Natural killer cell (primary cell): ENCODE measurements around the gene IST1. TPM values are rescaled to one million over a fixed set of nuclear protein-coding genes. Genes with fewer than 3 reads are reported as not detected.
A peak's percentile ranks its signal among the peaks of the same experiment; 100 is the strongest.

Experiments used
- ATAC-seq, 3 donors: fragments of 150-1000 bp in 2 of 3; fragments of 200-7000 bp in 1 of 3; cut with Tn5 transposase; 1 replicate in 1 of 3; 2 replicates in 2 of 3; pipeline ENCODE4 v1.10.0; 2021; ENCODE audit warnings: mild to moderate bottlenecking in 2 of 3, moderate library complexity in 2 of 3
- DNase-seq, 2 donors: peaks; one replicate each; pipeline versions ENCODE4 v3.0.0 to v3.0.0-alpha.2; 2013 to 2021; ENCODE audit warnings: mixed read lengths in 1 of 2
- H3K27ac ChIP-seq: one replicate; pipeline ENCODE4 v1.5.1; 2013; ENCODE audit warnings: mild to moderate bottlenecking, low read length
- H3K27me3 ChIP-seq: one replicate; pipeline ENCODE4 v1.6.1; 2013; ENCODE audit warnings: low read length; ENCODE audit not compliant: control insufficient read depth, insufficient read depth
- H3K36me3 ChIP-seq: one replicate; pipeline ENCODE4 v1.6.1; 2013; ENCODE audit warnings: low read length; ENCODE audit not compliant: control insufficient read depth, insufficient read depth
- H3K4me1 ChIP-seq: one replicate; pipeline ENCODE4 v1.6.1; 2013; ENCODE audit warnings: low read length; ENCODE audit not compliant: control insufficient read depth, insufficient read depth
- H3K4me3 ChIP-seq: one replicate; pipeline ENCODE4 v1.5.1; 2013; ENCODE audit warnings: low read length
- H3K9me3 ChIP-seq: one replicate; pipeline ENCODE4 v1.6.1; 2013; ENCODE audit warnings: low read length; ENCODE audit not compliant: control insufficient read depth, insufficient read depth
- H3K27ac Mint-ChIP-seq, 2 donors: one replicate each; pipeline ENCODE4 v1.8.0; 2022; ENCODE audit warnings: mild to moderate bottlenecking in 2 of 2, mixed read lengths in 2 of 2, moderate library complexity in 1 of 2
- H3K27me3 Mint-ChIP-seq, 2 donors: one replicate each; pipeline ENCODE4 v1.8.0; 2022; ENCODE audit warnings: low read depth in 2 of 2, mixed read lengths in 2 of 2
- H3K36me3 Mint-ChIP-seq: one replicate; pipeline ENCODE4 v1.8.0; 2022; ENCODE audit warnings: mixed read lengths
- H3K4me1 Mint-ChIP-seq, 2 donors: one replicate each; pipeline ENCODE4 v1.8.0; 2022; ENCODE audit warnings: mixed read lengths in 2 of 2
- H3K4me3 Mint-ChIP-seq: one replicate; pipeline ENCODE4 v1.8.0; 2022; ENCODE audit warnings: mild to moderate bottlenecking, moderate library complexity, mixed read lengths
- H3K9me3 Mint-ChIP-seq, 2 donors: one replicate each; pipeline ENCODE4 v1.8.0; 2022; ENCODE audit warnings: mixed read lengths in 2 of 2
- WGBS: methylation state at CpG from one replicate; pipeline ENCODE4 v1.1.7; 2013; ENCODE audit warnings: missing lambda C conversion rate; ENCODE audit not compliant: insufficient coverage; 5-methylcytosine and 5-hydroxymethylcytosine counted together
- intact Hi-C: fragments of 100-400 bp; cut with micrococcal nuclease; formaldehyde crosslinking; loops from one replicate; pipeline ENCODE4 v1.14.2; 2022
- total RNA-seq, 4 donors: library from RNA; stranded (reverse); fragments of 120-200 nt in 1 of 4; gene quantifications; one replicate each; pipeline versions ENCODE4 v1.2.3 to v1.2.4, GENCODE V29; 2013 to 2022
- TF ChIP-seq, protein P1 (sequence below): fragments of 200-600 bp; IDR thresholded peaks from one replicate; pipeline ENCODE4 v1.8.0; 2022; ENCODE audit warnings: antibody characterized with exemption

The IST1 gene
- total RNA-seq, 3 donors from 2014 or later (not counting 1 experiment from before 2014, with no cell fraction given) = 363 to 391 (median 378) TPM

DNA sequence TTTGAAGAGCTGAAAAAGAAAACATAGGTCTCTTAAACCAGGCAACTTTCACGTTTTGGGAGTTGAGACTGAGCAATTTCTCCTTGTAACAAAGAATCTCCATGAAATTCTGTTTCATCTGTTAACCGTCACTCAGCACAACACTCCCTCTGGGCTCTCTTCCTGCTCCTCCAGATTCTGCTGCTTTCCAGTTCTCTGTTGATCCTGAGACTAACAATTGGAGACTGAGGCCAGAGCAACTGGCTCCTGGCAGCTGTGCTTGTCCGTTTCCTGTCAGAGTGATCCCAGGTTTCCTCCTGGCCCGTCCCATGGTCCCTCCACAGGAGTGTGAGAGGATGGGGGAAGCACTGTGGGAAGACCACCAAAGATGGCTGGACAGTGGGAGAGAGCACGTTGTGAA, 32.5 kb downstream of the IST1 start:
- DNase-seq (no peak), ATAC-seq (no peak)
- Mint-ChIP-seq H3K36me3 (peaks cover 17% of the 10 kb centered on the region), H3K9me3 (no peaks in the 10 kb centered on the region), H3K27me3 (no peaks in the 10 kb centered on the region), H3K27ac (no peak overlapping the region), H3K4me1 (peaks cover 9 to 15% of the 10 kb centered on the region in 2 donors), H3K4me3 (no peak overlapping the region)
- Histone ChIP-seq H3K4me3 (no peak overlapping the region), H3K36me3 (peaks cover 74% of the 10 kb centered on the region), H3K27ac (no peak overlapping the region), H3K27me3 (no peaks in the 10 kb centered on the region), H3K4me1 (no peaks in the 10 kb centered on the region), H3K9me3 (no peaks in the 10 kb centered on the region)
- intact Hi-C loops = no loop called here
- TF ChIP-seq, protein P1, sequence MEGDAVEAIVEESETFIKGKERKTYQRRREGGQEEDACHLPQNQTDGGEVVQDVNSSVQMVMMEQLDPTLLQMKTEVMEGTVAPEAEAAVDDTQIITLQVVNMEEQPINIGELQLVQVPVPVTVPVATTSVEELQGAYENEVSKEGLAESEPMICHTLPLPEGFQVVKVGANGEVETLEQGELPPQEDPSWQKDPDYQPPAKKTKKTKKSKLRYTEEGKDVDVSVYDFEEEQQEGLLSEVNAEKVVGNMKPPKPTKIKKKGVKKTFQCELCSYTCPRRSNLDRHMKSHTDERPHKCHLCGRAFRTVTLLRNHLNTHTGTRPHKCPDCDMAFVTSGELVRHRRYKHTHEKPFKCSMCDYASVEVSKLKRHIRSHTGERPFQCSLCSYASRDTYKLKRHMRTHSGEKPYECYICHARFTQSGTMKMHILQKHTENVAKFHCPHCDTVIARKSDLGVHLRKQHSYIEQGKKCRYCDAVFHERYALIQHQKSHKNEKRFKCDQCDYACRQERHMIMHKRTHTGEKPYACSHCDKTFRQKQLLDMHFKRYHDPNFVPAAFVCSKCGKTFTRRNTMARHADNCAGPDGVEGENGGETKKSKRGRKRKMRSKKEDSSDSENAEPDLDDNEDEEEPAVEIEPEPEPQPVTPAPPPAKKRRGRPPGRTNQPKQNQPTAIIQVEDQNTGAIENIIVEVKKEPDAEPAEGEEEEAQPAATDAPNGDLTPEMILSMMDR = no peak
- 90% methylated on average over 5 of the region's 5 CpGs for WGBS

DNA sequence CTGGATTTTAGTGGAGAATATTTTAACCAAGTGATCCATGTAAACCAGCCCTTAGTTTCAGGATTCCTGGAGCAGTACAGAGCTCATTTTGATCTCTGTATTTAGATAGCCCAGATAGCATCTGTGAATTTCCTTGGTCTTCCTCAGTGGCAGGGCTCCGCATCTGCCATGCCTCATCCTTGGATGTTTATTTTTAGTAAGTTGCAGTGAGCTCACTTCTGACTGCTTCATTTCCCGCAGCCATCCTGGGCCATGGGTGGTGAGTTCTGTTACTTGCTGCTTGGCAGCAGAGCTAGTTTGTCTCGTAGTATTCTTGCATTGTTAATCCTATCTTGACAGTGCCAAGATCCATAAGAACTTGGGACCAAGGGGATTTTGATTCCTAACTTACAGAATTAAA, 33.7 kb downstream of the IST1 start:
- H3K27me3 Mint-ChIP-seq = no peaks in the 10 kb centered on the region
- Histone ChIP-seq H3K4me3 (no peak overlapping the region), H3K27me3 (no peaks in the 10 kb centered on the region), H3K27ac (no peak overlapping the region), H3K9me3 (no peaks in the 10 kb centered on the region), H3K36me3 (peaks cover 65% of the 10 kb centered on the region), H3K4me1 (no peaks in the 10 kb centered on the region)
- peaks cover 17% of the 10 kb centered on the region for H3K36me3 Mint-ChIP-seq
- H3K27ac Mint-ChIP-seq = peak overlapping the region in 1 of 2 donors; percentile 45
- no peak overlapping the region for H3K4me3 Mint-ChIP-seq
- peaks cover 9 to 11% of the 10 kb centered on the region in 2 donors for H3K4me1 Mint-ChIP-seq
- no peaks in the 10 kb centered on the region for H3K9me3 Mint-ChIP-seq
- no peak for DNase-seq
- TF ChIP-seq, protein P1 = no peak
- ATAC-seq = no peak
- 100% methylated on average over 3 of the region's 3 CpGs for WGBS
- intact Hi-C loops = no loop called here

DNA sequence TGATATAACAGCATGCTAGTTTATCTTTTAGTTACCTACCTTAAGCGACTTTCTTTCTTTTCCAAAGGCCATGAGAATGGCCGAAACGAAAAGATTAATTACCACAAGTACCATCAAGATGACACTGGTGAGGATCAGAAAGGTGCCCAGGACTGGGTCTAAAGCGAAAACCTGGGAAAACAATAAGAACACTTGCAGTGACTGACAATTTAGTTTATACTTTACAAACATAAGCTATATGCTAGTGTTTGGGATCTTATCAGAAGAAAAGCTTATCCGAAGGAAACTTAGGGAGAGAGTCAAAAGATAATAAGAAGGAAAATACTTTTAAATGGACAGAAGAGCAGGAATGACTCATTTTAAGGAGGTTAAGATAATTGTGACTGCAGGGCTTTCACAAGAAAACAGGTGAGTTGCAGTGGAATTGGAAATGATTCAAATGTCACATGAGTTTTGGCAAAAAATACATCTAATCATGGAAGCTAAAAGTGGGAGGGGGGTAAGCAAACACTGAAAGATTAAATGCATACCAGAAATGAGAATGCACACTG, 34.8 kb downstream of the IST1 start:
- Mint-ChIP-seq H3K36me3 (peaks cover 17% of the 10 kb centered on the region), H3K27me3 (no peaks in the 10 kb centered on the region), H3K9me3 (no peaks in the 10 kb centered on the region), H3K4me1 (peaks cover 9 to 10% of the 10 kb centered on the region in 2 donors), H3K27ac (peak overlapping the region in 1 of 2 donors; percentile 77), H3K4me3 (no peak overlapping the region)
- ATAC-seq (no peak), DNase-seq (no peak)
- no peaks in the 10 kb centered on the region for H3K27me3 ChIP-seq
- H3K9me3 ChIP-seq = no peaks in the 10 kb centered on the region
- 100% methylated on average over 5 of the region's 5 CpGs for WGBS
- H3K4me3 ChIP-seq = no peak overlapping the region
- H3K4me1 ChIP-seq = no peaks in the 10 kb centered on the region
- H3K36me3 ChIP-seq = peaks cover 65% of the 10 kb centered on the region
- no peak overlapping the region for H3K27ac ChIP-seq
- TF ChIP-seq, protein P1 = no peak
- intact Hi-C loops = no loop called here

DNA sequence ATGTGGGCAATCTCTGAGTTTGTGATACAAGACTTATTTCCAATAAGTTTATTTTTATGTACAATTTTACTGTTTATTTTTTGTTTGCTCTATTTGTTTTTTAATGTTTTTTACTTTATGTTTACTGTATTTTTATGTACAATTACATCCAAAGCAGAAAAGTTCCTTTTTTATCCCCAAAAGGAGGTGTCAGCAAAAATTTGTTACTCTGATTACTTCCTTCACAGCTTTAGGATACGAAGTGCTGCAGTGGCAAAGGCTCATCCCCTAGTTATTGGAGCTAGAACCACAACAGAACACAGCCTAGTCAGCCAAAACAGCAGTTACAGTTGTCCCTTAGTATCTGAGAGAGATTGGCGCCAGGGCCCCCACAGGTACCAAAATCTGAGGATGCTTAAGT, 35.7 kb downstream of the IST1 start:
- Histone ChIP-seq H3K4me1 (no peaks in the 10 kb centered on the region), H3K27ac (no peak overlapping the region), H3K36me3 (peaks cover 60% of the 10 kb centered on the region), H3K27me3 (no peaks in the 10 kb centered on the region), H3K4me3 (no peak overlapping the region), H3K9me3 (no peaks in the 10 kb centered on the region)
- TF ChIP-seq, protein P1 = no peak
- ATAC-seq = no peak
- intact Hi-C loops = no loop called here
- Mint-ChIP-seq H3K4me3 (no peak overlapping the region), H3K27me3 (no peaks in the 10 kb centered on the region), H3K9me3 (no peaks in the 10 kb centered on the region), H3K4me1 (peaks cover 9 to 10% of the 10 kb centered on the region in 2 donors), H3K36me3 (peaks cover 17% of the 10 kb centered on the region), H3K27ac (peak overlapping the region; percentile 14 to 64)
- WGBS = 83% methylated on average over 2 of the region's 2 CpGs
- no peak for DNase-seq
